GM19455 (cell line): Measurements from ENCODE around the gene GAB4.

Experiments
- ATAC-seq: cut with Tn5 transposase; IDR thresholded peaks from one replicate; pipeline ENCODE4 v1.9.1; 2021; ENCODE audit not compliant: unreplicated experiment

The GAB4 gene

DNA sequence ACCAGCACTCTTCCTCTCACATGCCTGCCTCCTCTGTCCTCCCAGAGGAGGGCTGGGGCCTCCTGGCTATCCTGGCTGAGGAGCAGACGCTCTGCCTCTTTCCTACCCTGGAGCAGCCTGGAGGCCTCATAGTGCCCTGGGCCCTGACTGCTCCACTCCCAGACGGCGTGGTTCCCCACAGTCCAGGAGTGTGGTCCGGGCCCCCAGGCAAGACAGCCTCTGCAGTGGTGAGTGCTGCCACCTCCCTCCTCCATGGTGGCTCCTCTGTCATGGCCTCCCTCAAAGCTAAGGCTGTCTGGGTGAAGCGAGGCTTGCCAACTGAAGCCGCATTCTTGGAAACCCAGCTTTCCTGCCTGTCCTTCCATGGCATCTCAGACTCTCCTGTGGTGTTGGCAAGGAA is 19.8 kb downstream of the GAB4 start:
- no peak for ATAC-seq

- ATAC-seq = no peak
Observed at GRCh38 chr22:16987822-16988221, 20.2 kb downstream of the GAB4 start.

DNA sequence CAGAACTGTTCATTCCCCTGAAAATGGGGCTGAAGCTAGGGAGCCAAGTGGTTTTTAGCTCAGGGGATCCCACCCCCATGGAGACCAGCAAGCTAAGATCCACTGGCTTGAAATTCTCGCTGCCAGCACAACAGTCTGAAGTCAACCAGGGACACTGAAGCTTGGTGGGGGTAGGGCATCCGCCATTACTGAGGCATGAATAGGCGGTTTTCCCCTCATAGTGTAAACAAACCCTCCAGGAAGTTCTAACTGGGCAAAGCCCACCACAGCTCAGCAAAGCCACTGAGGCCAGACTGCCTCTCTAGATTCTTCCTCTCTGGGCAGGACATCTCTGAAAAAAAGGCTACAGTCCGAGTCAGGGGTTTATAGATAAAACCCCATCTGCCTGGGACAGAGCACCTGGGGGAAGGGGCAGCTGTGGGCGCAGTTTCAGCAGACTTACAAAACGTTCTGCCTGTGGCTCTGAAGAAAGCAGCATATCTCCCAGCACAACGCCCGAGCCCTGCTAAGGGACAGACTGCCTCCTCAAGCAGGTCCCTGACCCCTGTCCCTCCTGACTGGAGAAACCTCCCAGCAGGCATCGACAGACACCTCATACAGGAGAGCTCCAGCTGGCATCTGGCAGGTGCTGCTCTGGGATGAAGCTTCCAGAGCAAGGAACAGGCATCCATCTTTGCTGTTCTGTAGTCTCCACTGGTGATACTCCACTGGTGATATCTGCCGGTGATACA is 32.7 kb downstream of the GAB4 start:
- ATAC-seq = no peak

DNA sequence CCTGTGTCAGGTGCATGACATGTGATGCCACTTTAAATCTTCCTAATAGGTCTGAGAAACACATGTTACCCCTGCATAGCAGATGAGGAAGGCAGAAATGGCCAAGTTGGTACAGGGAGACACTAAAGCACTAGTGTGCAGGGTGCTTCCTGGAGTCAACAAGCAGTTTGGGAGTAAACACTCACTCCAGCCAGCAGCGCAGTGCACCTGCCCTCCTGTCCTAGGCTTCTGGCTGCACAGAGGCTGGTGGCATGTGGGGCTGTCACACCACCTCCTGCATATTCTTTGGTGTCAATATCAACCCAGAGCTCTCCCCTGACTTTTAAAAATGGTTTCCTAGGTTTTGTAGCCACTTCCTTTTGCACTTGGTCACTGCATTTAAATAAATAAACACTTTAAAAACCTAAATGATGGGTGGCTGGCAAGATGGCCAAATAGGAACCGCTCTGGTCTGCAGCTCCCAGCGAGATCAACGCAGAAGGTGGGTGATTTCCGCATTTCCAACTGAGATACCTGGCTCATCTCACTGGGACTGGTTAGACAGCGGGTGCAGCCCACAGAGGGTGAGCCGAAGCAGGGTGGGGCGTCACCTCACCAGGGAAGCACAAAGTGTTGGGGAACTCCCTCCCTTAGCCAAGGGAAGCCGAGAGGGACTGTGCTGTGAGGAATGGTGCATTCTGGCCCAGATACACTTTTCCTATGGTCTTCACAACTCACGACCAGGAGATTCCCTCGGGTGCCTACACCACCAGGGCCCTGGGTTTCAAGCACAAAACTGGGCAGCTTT is 33.5 kb downstream of the GAB4 start:
- ATAC-seq = no peak

DNA sequence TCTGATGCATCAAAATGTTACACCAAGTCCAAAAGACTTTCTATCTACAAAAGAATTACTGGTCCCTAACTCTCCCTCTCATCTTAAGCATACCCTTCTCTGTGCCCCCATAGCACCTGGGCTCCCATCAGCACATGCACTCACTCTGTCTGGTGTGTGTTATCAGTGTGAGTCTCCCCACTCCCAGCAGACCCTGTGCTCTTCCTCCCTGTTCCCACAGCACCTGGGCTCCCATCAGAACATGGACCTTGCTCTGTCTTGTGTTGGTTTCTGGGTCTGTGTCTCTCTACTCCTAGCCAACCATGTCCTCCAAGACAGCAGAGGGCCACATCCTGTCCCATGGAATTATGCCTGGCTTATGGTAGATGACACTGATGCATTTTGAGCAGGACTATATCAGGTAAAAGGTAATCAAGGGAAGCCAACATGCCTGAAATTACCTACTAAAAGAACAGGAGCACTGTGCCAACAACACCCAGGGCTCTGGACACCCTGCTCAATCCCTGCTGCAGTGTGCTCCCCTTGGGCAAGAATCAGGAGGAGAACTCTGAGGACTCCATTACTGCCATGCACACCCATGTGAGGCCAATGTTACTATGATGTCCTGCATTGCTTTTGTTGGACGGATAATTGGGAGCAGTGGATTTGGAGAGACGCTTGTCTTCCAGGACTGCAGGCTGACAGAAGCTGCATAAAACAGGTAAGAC is 34.3 kb downstream of the GAB4 start:
- ATAC-seq = no peak

GRCh38 chr22:16972311-16972710 is 35.7 kb downstream of the GAB4 start:
- no peak for ATAC-seq

DNA sequence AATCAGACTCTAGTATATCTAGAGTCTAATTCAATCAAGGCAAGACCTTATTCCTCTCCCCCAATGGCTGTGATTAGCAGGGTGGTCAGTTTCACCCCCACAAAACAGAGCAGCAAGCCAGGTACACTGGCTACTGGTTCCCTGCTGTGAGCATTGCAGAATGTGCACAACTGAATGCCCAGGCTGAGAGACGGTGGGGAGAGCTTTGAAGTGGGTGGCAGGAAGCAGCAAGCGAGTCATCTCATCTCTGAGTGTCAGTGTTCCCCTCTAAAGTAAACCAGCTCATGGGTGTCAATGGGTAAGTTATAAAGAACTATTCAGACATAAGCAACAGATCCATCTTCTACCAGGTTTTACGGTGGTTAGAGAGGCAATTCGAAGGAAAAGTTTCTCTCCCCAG is 37.6 kb downstream of the GAB4 start:
- ATAC-seq = no peak

DNA sequence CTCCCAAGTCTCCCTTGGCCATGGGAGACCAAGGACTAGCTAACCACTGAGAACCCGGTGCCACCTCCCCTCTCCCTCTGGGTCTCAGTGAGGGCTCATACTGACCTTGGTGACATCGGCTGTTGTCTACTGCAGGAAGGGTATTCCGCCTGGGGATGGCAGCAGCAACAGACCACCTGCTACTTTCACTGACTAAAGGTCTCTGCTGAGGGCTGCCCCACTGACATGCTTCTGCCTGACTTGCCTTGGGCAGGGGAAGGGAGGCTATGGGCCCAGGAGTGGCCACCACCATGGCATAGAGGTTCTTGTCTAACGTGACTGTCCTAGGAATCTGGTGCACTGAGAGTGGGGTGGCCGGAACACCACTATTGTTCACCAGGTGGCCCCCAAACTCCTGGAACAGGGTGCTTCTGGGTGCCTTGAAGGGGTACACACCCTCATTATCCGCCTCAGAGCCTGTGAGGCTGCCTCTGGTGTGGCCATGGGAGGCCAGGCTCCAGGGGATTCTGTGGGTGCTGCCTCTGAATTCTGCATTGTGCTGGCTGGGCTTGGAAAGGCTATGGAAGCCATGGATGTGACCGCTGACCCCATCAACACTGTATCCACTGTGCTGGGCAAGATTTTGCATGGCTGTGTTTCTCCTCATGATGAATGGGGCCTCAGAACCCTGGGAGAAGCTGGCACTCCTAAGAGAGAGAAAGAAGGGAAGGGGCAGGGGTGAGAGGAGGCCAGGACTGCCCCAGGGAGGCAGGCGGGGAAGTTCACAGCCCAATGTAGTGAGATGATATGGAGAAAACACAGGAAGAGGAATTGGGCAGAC is 38.3 kb downstream of the GAB4 start:
- ATAC-seq = no peak

GRCh38 chr22:16968218-16968595 is 39.8 kb downstream of the GAB4 start:
- ATAC-seq = no peak

DNA sequence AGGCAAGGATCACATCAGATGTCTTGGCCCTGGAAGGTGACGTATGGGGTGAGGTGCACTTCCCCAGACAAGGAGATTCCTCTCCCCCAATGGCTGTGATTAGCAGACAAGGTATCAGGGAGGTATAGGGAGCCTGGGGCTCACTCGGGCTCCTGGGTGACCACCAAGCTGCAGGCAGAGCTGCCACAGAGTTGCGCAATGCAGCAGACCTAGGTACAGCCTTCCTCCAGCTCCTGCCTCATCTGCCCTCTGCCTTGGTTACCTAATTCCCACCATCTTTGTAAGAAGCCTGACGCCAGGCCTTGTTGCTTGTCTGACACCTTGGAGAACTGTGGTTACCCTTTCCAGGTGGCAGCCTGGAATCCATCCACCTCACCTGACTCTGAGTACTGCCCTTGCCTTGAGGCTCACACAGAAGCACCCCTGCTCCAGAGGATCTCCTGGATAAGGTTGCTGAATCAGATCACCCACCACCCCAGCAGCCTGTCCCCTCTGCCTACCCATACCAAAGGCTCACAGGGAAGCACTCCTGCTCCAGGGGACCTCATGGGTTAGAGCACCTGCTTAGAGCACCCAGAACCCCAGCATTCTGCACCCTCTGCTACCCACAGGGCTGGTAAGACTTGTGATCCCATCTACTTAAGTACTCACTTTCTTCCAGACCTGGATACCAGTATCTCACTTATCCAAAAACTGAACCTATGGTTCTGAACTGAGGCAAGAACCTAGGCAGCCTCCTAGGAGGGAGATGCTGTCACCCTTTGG is 40.4 kb downstream of the GAB4 start:
- no peak for ATAC-seq

- ATAC-seq = no peak
Observed at GRCh38 chr22:16966251-16966650, 41.8 kb downstream of the GAB4 start.

DNA sequence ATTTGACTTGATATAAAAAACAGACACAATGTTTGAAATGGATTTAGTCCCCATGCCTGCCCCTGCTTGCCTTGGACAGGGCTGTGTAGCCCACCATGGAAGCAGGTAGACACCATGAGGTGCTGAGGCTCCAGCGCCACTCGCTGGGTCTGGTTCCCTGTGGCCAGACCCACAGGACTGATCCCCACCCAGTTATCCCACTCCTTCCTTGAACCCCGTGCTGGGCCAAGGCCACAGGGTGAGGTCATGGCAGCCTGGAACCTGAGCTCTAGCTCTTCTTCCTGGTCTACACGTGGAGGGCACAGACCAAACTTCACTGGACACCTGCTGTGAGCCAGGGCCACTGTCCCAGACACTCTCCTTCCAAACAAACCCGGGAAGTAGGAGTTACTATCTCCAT is 42.5 kb downstream of the GAB4 start:
- ATAC-seq = no peak

GRCh38 chr22:16965083-16965482 is 42.9 kb downstream of the GAB4 start:
- no peak for ATAC-seq

- ATAC-seq = no peak
Observed at GRCh38 chr22:16964366-16964765, 43.7 kb downstream of the GAB4 start.

- no peak for ATAC-seq
Observed at GRCh38 chr22:16963189-16963945, 44.7 kb downstream of the GAB4 start.

- no peak for ATAC-seq
Observed at GRCh38 chr22:16962501-16962900, 45.5 kb downstream of the GAB4 start.

GRCh38 chr22:16961477-16962186 is 46.4 kb downstream of the GAB4 start:
- ATAC-seq = no peak

GRCh38 chr22:16960884-16961249 is 47.2 kb downstream of the GAB4 start:
- ATAC-seq = no peak

DNA sequence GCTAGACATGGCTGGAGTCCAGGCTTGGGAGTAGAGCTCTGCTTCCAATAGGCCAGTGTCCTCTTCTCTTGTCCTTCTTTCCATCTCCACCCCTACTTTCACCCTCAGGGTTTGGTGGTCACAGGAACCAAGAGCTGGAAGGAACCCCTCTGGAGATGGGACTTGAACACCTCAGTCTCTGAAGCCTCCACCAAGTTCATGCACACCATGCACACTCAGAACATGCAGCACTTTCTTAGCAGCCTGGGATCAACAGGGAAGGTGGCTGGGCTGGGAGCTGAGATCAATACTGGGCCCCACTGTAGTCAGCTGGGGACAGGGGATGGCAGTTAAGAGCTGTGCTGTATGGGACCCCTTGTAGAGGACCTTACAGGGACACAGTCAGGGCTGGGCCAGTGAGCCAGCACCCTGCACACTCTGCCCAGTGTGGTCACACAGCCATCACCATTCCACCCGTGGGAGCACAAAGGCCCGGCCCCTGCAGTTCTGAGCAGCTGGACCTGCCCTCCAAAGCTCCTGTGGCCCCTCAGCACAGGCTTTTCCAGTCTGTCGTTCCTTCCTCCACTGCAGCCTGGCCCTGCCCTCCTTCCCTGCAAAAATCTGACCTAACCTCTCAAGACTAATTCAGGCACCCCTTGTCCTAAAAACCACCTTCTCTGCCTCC is 47.7 kb downstream of the GAB4 start:
- no peak for ATAC-seq
